CD4-positive, alpha-beta T cell treated with Interleukin-15 for 1 hour (primary cell): ENCODE measurements around the gene ZNF32.
A peak's percentile ranks its signal among the peaks of the same experiment; 100 is the strongest.

Source experiments
- DNase-seq: peaks from one replicate; pipeline ENCODE4 v3.0.0-alpha.2; 2020

ZNF32 gene, protein sequence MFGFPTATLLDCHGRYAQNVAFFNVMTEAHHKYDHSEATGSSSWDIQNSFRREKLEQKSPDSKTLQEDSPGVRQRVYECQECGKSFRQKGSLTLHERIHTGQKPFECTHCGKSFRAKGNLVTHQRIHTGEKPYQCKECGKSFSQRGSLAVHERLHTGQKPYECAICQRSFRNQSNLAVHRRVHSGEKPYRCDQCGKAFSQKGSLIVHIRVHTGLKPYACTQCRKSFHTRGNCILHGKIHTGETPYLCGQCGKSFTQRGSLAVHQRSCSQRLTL

DNA sequence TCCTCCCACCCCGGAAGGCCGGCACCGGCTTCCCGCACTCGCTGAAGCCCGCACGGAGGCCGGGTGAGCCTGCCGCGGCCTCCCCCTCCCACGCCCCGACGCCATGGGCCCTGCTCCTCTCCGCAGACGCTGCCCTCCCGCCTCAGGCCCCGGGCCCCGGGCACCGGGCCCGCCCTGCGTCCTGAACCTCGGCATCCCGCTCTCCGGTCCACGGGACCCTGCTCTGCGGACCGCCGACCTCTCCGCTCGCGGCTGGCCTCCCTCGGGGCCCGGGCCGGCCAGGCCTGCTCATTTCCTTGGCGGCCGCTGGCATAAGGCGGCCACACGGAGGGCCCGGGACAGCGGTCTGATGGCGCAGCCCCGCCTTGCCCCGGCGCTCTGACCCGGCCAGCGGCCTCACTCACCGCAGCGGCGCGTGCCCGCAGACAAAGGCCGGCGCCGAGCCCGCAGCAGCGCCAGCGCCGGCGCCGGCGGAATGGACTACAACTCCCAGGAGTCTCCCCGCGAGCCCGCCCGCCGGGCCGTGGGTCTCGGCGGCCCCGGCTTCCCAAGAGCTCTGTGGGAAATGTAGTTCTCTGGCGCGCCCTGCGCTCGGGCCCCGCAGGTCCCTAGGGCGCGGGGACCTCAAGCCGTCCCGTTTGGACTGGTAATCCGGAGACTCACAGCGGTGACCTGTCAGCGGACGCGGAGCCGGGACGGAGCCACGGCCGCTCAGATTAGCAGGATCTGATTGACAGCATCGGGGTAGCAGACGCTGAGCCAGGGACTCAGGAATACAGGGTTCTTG, at the start of gene ZNF32:
Gene ZNF32 (minus strand): TSS at position 484 of the 787 bp plus-strand sequence. CDS start 2,748 bp downstream, outside the sequence.
- DNase-seq: peak; percentile 83

DNA sequence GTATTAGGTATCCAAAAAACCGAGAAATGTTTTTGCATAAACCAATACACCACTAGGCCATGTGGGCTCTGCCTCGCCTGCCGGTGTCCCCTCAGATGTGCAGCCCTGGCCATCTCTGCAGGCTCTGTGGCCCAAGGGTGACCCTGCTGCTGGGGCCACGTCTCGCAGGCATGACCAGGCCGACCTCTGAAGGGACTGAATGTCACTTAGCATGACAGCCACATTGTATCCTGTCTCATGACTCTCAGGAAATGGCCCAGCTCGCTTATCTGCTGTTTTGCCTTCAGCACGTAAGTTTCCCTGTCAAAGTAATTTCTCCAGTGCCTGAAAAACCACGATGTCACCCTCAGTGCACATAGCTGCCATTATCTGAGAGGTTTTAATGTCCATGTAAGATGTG, 49.5 kb upstream of the ZNF32 start:
- no peak for DNase-seq

GRCh38 chr10:43696909-43697483, 48.3 kb upstream of the ZNF32 start:
- DNase-seq: no peak

DNA sequence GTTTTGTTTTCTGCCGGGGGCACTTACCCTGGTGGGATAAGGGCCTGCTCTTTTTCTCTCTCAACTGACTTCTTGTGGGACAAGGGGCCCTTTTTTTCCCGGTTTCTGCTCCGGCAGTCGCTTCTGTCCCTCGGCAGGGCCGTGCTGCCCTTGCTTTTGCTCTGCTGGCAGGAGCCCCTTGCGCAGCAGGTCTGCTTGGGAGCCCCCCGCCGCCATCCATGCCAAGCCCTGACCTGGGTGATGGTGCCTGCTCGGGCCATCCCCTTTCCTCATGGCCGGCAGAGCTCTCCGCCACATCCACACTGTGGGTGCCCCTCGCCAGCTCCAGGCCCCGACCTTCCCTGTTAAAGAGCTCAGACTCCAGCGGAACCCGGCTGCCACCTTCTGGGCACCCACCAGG, 47.0 kb upstream of the ZNF32 start:
- DNase-seq: no peak

- no peak for DNase-seq
Measured at GRCh38 chr10:43695321-43695720, 46.6 kb upstream of the ZNF32 start.

DNA sequence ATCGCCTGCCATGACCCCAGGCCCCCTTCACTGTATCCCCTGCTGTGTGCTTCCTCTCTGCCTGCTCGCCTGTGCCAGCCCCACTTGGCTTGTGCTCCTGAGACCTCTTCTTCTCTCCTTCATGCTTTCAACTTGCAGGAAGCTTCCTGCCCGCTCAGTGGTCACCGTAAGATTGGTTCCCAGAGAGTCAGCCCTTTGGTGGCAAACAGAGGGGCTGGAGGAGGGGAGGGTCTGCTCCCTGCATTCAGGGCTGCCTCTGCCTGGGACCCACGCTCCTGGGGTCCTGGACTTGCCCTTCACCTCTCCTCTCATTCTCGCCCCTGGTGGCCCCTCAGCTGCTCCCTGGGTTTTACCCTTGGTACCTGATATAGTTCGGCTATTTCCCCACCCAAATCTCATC, 45.8 kb upstream of the ZNF32 start:
- DNase-seq: no peak

- DNase-seq: no peak
Measured at GRCh38 chr10:43693602-43694001, 44.9 kb upstream of the ZNF32 start.

GRCh38 chr10:43692051-43692825, 43.6 kb upstream of the ZNF32 start:
- no peak for DNase-seq

GRCh38 chr10:43691485-43691884, 42.8 kb upstream of the ZNF32 start:
- DNase-seq: no peak

GRCh38 chr10:43689955-43690771, 41.5 kb upstream of the ZNF32 start:
- DNase-seq: peak; percentile 78

DNA sequence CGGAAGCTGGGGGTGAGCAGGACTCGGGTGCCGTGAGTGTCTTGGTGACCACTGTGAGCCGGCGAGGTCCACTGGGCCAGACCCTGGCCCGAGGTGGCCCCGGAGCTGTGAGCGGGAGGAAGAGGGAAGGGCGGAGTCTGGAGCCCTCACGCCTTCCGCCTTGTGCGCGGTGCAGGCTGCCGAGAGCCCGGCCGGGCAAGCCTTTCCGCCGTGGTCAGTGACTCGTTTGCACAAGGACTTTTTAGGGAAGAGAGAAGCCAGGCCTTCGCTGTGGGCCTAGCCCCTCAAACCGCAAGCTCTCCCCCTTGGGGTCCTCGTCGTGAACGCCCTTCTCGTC, 40.9 kb upstream of the ZNF32 start:
- DNase-seq: peak; percentile 25

GRCh38 chr10:43689007-43689491, 40.4 kb upstream of the ZNF32 start:
- DNase-seq: no peak

DNA sequence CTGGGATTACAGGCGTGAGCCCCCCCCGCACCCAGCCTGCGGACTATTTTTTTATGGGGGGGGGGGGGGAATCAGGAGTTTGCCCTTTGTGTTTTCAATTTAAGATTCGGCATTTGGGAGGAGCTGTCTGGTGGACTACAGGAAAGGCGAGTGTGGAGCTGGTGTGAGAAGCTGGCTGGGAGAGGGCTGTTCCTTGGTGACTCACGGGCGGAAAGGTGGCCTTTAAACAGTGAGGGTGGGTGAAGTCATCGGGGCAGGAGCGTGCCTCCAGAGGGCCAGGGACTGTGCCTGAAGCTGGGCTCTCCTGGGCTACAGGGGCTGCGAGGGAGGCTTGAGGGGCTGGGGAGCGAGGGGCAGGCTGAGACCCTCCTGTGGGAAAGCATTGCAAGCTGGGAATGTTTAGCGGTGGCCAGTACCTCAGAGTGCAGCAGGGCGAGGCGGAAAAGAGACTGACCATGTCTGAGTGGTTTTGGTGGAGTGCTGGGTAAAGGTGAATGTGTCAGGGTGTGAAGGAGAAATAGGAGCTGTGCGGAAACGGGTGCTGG, 39.7 kb upstream of the ZNF32 start:
- no peak for DNase-seq

GRCh38 chr10:43687373-43687772, 38.7 kb upstream of the ZNF32 start:
- no peak for DNase-seq

- DNase-seq: no peak
Measured at GRCh38 chr10:43686414-43686813, 37.7 kb upstream of the ZNF32 start.

- DNase-seq: no peak
Measured at GRCh38 chr10:43685744-43686143, 37.1 kb upstream of the ZNF32 start.

- DNase-seq: no peak
Measured at GRCh38 chr10:43684292-43684559, 35.5 kb upstream of the ZNF32 start.

- DNase-seq: no peak
Measured at GRCh38 chr10:43683451-43684291, 35.0 kb upstream of the ZNF32 start.

GRCh38 chr10:43682956-43683355, 34.3 kb upstream of the ZNF32 start:
- DNase-seq: no peak

DNA sequence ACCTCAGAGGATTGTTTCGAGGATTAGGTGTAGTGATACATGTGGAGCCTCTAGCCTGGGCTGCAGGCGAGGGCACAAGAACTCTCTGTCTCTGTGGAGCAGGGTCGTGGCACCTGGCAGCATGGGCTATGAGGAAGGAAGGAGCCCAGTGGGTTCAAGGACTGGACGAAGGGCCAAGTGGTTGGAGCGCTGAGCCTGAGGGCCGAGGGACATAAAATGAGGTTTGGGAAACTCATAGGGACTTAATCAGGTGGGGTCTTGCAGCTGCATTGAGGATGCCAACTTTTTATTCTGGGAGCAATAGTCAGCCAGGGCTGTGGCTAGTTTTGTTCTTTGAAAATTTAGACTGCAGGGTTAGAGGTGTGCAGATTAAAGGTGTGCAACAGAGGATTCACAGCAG, 33.0 kb upstream of the ZNF32 start:
- no peak for DNase-seq

DNA sequence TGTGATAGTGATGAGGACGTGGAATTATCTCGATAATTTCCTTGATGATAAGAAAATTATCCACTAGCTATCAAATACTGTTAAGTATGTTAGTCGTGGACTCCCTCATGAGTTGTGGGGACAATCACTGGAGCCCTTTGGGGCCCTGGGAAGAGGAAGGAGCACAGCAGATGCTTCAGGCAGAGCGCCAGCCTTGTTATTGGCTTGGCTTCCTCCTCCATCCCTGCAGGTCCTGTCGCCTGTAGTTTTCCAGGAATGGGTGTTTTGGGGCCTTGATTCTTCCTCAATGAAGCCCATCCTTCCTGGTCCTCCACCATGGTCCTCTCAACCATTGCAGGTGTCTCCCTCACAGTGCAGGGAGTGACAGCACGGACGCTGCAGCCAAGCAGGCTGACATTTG, 32.5 kb upstream of the ZNF32 start:
- no peak for DNase-seq
